GM12878 (cell line): ENCODE measurements around the gene GPR78. TPM values are rescaled to one million over a fixed set of nuclear protein-coding genes. Genes with fewer than 3 reads are reported as not detected.

Source experiments
- ATAC-seq: fragments of 200-7000 bp; cut with Tn5 transposase; 3 replicates; pipeline ENCODE4 v1.9.1; 2020; ENCODE audit warnings: mild to moderate bottlenecking, moderate library complexity
- BruUV-seq: library from RNA; stranded (reverse); fragments of 400-500 nt; replicated peaks from 2 replicates; lab custom pipeline; 2021; lab: Mats Ljungman, UMichigan
- CTCF ChIA-PET: fragments of 300-600 bp; sonication (Branson Sonifier 250); formaldehyde crosslinking; extraction: SDS; loops from one replicate; lab custom pipeline; 2021; ENCODE audit warnings: inconsistent platforms; lab: Yijun Ruan, JAX
- POLR2A ChIA-PET: fragments of 350-600 bp; formaldehyde crosslinking; extraction: SDS; loops from one replicate; lab custom pipeline; 2021; ENCODE audit warnings: inconsistent platforms; lab: Charles Lee
- RAD21 ChIA-PET: fragments of 300-600 bp; sonication (Branson Sonifier 250); formaldehyde crosslinking; loops from one replicate; lab custom pipeline; 2023; ENCODE audit warnings: antibody characterized with exemption; ENCODE audit not compliant: unreplicated experiment; lab: Charles Lee
- SMC1A ChIA-PET: fragments of 300-600 bp; sonication (Branson Sonifier 250); formaldehyde crosslinking; loops from one replicate; lab custom pipeline; 2023; ENCODE audit not compliant: unreplicated experiment, uncharacterized antibody; lab: Charles Lee
- DNase-seq: peaks from one replicate; pipeline ENCODE4 v3.0.0-alpha.2; 2011; ENCODE audit warnings: low read depth, low spot score
- FAIRE-seq: peaks from 3 replicates; lab custom pipeline; 2011; peaks lifted over from hg19 to GRCh38; lab: Jason Lieb, UNC
- H2AFZ ChIP-seq: 2 replicates; pipeline ENCODE4 v1.6.0; 2011; ENCODE audit warnings: low read depth, low read length, control low read depth; ENCODE audit not compliant: control insufficient read depth
- H3K27ac ChIP-seq: 2 replicates; pipeline ENCODE4 v1.5.1; 2011; ENCODE audit warnings: control low read depth; ENCODE audit not compliant: control insufficient read depth, insufficient read depth
- H3K27me3 ChIP-seq, 2 experiments: replicated peaks in 1 of 2; 2 replicates each; pipeline versions ENCODE4 v1.6.0 to v1.6.1; 2011; ENCODE audit warnings: low read length in 1 of 2; ENCODE audit not compliant: control insufficient read depth in 2 of 2, insufficient read depth in 2 of 2
- H3K36me3 ChIP-seq, 2 experiments: 2 replicates each; pipeline ENCODE4 v1.5.1; 2011; ENCODE audit warnings: low read length in 1 of 2; ENCODE audit not compliant: control insufficient read depth in 2 of 2, insufficient read depth in 2 of 2
- H3K4me1 ChIP-seq: 2 replicates; pipeline ENCODE4 v1.6.1; 2011; ENCODE audit warnings: mild to moderate bottlenecking, low read length, moderate library complexity, mixed read lengths; ENCODE audit not compliant: control insufficient read depth, insufficient read depth
- H3K4me2 ChIP-seq: 2 replicates; pipeline ENCODE4 v1.6.0; 2011; ENCODE audit warnings: control low read depth; ENCODE audit not compliant: control insufficient read depth, insufficient read depth
- H3K4me3 ChIP-seq: fragments of 200-600 bp; sonication (generic); 2 replicates; pipeline ENCODE4 v1.5.1; 2016
- H3K79me2 ChIP-seq: 2 replicates; pipeline ENCODE4 v1.6.0; 2011; ENCODE audit warnings: low read length; ENCODE audit not compliant: control insufficient read depth, insufficient read depth
- H3K9ac ChIP-seq: 2 replicates; pipeline ENCODE4 v1.8.0; 2011; ENCODE audit warnings: low read length, control low read depth, mixed read lengths; ENCODE audit not compliant: control insufficient read depth, insufficient read depth
- H3K9me3 ChIP-seq: replicated peaks from 3 replicates; pipeline ENCODE4 v1.5.1; 2011; ENCODE audit warnings: mild to moderate bottlenecking, low read length; ENCODE audit not compliant: control insufficient read depth, insufficient read depth
- H4K20me1 ChIP-seq: 2 replicates; pipeline ENCODE4 v1.6.0; 2011; ENCODE audit not compliant: control insufficient read depth, insufficient read depth
- EP300 ChIP-seq, 2 experiments: fragments of 150-350 bp in 1 of 2; IDR thresholded peaks; 2 replicates each; pipeline ENCODE4 v1.6.1; 2011 to 2012; ENCODE audit warnings: low read depth in 2 of 2, low read length in 2 of 2, borderline replicate concordance in 1 of 2, improper control_type of control experiment in 1 of 2, inconsistent platforms in 1 of 2; ENCODE audit not compliant: control insufficient read depth in 1 of 2
- JUNB ChIP-seq: IDR thresholded peaks from 2 replicates; pipeline ENCODE4 v1.6.1; 2016; ENCODE audit warnings: antibody characterized with exemption, mild to moderate bottlenecking
- MEF2A ChIP-seq: IDR thresholded peaks from 2 replicates; pipeline ENCODE4 v1.6.1; 2011; ENCODE audit warnings: low read depth, mild to moderate bottlenecking, low read length, moderate library complexity; ENCODE audit not compliant: insufficient read depth
- MXI1 ChIP-seq: fragments of 150-350 bp; IDR thresholded peaks from 2 replicates; pipeline ENCODE4 v1.6.1; 2011; ENCODE audit warnings: low read depth, mild to moderate bottlenecking, inconsistent platforms, low read length, improper control_type of control experiment
- MYC ChIP-seq: IDR thresholded peaks from 2 replicates; pipeline ENCODE4 v1.6.1; 2011; ENCODE audit warnings: mild to moderate bottlenecking, low read length, moderate library complexity, inconsistent platforms; ENCODE audit not compliant: insufficient read depth, insufficient replicate concordance, insufficient read length, severe bottlenecking
- NFXL1 ChIP-seq: fragments of 450-650 bp; IDR thresholded peaks from 2 replicates; pipeline ENCODE4 v1.6.1; 2017; ENCODE audit warnings: antibody characterized with exemption, mild to moderate bottlenecking, borderline replicate concordance
- POLR2A ChIP-seq: IDR thresholded peaks from 2 replicates; pipeline ENCODE4 v1.6.1; 2011; ENCODE audit warnings: low read depth, mild to moderate bottlenecking, low read length
- RAD51 ChIP-seq: fragments of 450-650 bp; IDR thresholded peaks from 2 replicates; pipeline ENCODE4 v1.6.1; 2016; ENCODE audit warnings: moderate library complexity, mild to moderate bottlenecking, inconsistent platforms
- SMC3 ChIP-seq: IDR thresholded peaks from 2 replicates; pipeline ENCODE4 v1.6.1; 2011; ENCODE audit warnings: low read length, improper control_type of control experiment, borderline replicate concordance
- SPI1 ChIP-seq: IDR thresholded peaks from 2 replicates; pipeline ENCODE4 v1.6.1; 2011; ENCODE audit warnings: low read depth, mild to moderate bottlenecking, low read length, moderate library complexity, borderline replicate concordance; ENCODE audit not compliant: insufficient read depth
- STAT1 ChIP-seq: fragments of 450-650 bp; conservative IDR thresholded peaks from 2 replicates; pipeline ENCODE4 v1.6.1; 2014; ENCODE audit warnings: antibody characterized with exemption, mild to moderate bottlenecking
- TBL1XR1 ChIP-seq: IDR thresholded peaks from 2 replicates; pipeline ENCODE4 v1.6.1; 2012; ENCODE audit warnings: low read depth, low read length, improper control_type of control experiment
- whole genome bisulfite sequencing: methylation state at CpG from one replicate; pipeline ENCODE4 v1.1.6; 2016; ENCODE audit warnings: low lambda C conversion rate; ENCODE audit not compliant: insufficient replicate concordance, insufficient coverage; ENCODE audit errors: missing lambda C conversion rate; 5-methylcytosine and 5-hydroxymethylcytosine counted together
- in situ Hi-C: fragments of 300-500 bp; cut with MboI; formaldehyde crosslinking; loops from 9 replicates; pipeline ENCODE4 v1.14.3; 2018; ENCODE audit warnings: mixed read lengths
- intact Hi-C: fragments of 100-400 bp; cut with micrococcal nuclease; formaldehyde crosslinking; loops from one replicate; pipeline ENCODE4 v1.14.2; 2022; ENCODE audit not compliant: unreplicated experiment
- polyA plus RNA-seq, 11 experiments: library from polyadenylated mRNA; depleted of rRNA in 4 of 11; unstranded in 6 of 11; stranded (reverse) in 5 of 11; fragments of >200 nt; fragmentation: Nextera tagmentation in 4 of 11; fragmentation: Illumina TruSeq in 1 of 11; extraction: Ambion mirVana in 4 of 11; extraction: Trizol in 1 of 11; gene quantifications; 1 replicate in 1 of 11; 2 replicates in 10 of 11; pipeline versions ENCODE4 v1.2.1 to v1.2.3, GENCODE V29; 2011 to 2016; ENCODE audit warnings: inconsistent platforms in 2 of 11, missing spikeins in 2 of 11, low read depth in 1 of 11
- total RNA-seq, 4 experiments: library from RNA; depleted of rRNA in 3 of 4; stranded (reverse); fragments of >200 nt in 3 of 4; fragmentation: Illumina TruSeq in 1 of 4; extraction: Trizol in 1 of 4; gene quantifications; 2 replicates each; pipeline versions ENCODE4 v1.2.1 to v1.2.3, GENCODE V29; 2013 to 2021
- TF ChIP-seq, protein P1 (sequence below): fragments of 450-650 bp; IDR thresholded peaks from 2 replicates; pipeline ENCODE4 v1.6.1; 2016; ENCODE audit warnings: mild to moderate bottlenecking
- TF ChIP-seq, protein P2 (sequence below): IDR thresholded peaks from 2 replicates; pipeline ENCODE4 v1.6.1; 2012; ENCODE audit warnings: low read depth, low read length, improper control_type of control experiment
- TF ChIP-seq, protein P3 (sequence below): fragments of 450-650 bp; IDR thresholded peaks from 2 replicates; pipeline ENCODE4 v1.6.1; 2017; ENCODE audit warnings: mild to moderate bottlenecking, moderate library complexity

The GPR78 gene
- total and polyA plus RNA-seq, 10 of the 15 experiments (the other 5 are each of a cell fraction or from before 2014, with no cell fraction given), result 0.03 TPM; not detected in 9

DNA sequence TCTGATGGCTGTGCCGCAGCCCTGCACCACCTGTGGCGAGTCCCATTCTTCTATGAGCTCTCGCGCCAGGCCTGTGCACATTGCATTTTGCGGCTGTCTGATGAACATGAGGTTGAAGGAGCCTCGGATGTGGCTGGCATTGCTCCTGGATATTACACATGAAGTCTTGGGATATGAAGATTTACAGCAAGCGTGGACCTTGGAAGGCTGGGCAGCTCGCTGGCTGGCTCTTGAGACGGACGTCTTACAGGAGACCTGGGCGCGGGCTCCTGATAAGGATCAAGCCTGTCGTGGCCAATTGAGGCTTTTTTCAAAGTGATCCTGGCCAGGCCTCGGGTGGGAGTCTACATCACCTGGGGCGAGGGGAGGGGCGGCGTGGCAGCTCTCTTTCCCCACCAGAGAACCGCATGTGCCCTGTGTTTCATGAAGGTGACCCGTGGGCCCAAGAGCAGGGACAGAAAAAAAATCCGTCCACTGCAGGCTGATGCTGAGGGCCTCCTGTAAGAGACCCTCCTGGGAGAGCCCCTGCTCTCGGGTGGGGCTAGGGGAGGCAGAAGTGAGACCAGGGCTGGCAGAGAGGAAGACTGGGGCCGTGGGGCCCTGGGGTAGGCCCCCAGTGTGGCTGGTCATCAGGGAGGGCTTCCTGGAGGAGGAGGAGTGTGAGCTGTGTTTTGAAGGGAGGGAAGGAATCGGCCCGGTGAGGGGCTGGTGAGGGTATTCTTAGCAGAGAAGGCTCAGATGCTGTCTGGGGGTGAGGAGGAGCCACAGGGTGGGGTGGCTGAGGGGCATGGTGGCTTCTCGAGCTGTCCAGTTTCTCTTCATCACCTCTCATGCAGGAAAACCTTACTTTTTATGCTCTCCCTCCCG, 36.0 kb downstream of the GPR78 start:
- intact Hi-C loops (no loop called here), in situ Hi-C loops (loop anchor here (10.0 kb wide), 1 partner anchor 309 kb away; no protein-coding TSS in a partner anchor)
- Histone ChIP-seq H3K27me3 (no peaks in the 10 kb centered on the region; a peak in 1 of 4 replicates), H4K20me1 (no peaks in the 10 kb centered on the region), H3K4me3 (no peak overlapping the region), H3K9ac (no peak overlapping the region), H3K79me2 (no peaks in the 10 kb centered on the region), H3K4me2 (no peak overlapping the region), H3K36me3 (no peaks in the 10 kb centered on the region; a peak in 1 of 4 replicates), H3K27ac (no peak overlapping the region), H2AFZ (no peak overlapping the region), H3K9me3 (no peaks in the 10 kb centered on the region), H3K4me1 (no peaks in the 10 kb centered on the region)
- no TSS peak for BruUV-seq
- DNase-seq, result no peak
- SMC1A ChIA-PET, result no interaction called here
- ATAC-seq, result no peak
- RAD21 ChIA-PET, result no interaction called here
- CTCF ChIA-PET, result interaction anchor here (0.6 kb wide), 1 partner anchor 9 kb away, joined by 3 read pairs; no protein-coding TSS in a partner anchor
- 33% methylated on average over 26 of the region's 26 CpGs for WGBS
- POLR2A ChIA-PET, result no interaction called here
- no peak for FAIRE-seq
- no peak for TF ChIP-seq TBL1XR1
- TF ChIP-seq SMC3, result no peak
- no peak for TF ChIP-seq STAT1
- TF ChIP-seq, protein P1, sequence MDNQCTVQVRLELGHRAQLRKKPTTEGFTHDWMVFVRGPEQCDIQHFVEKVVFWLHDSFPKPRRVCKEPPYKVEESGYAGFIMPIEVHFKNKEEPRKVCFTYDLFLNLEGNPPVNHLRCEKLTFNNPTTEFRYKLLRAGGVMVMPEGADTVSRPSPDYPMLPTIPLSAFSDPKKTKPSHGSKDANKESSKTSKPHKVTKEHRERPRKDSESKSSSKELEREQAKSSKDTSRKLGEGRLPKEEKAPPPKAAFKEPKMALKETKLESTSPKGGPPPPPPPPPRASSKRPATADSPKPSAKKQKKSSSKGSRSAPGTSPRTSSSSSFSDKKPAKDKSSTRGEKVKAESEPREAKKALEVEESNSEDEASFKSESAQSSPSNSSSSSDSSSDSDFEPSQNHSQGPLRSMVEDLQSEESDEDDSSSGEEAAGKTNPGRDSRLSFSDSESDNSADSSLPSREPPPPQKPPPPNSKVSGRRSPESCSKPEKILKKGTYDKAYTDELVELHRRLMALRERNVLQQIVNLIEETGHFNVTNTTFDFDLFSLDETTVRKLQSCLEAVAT, result no peak
- TF ChIP-seq MYC, result no peak
- TF ChIP-seq, protein P2, sequence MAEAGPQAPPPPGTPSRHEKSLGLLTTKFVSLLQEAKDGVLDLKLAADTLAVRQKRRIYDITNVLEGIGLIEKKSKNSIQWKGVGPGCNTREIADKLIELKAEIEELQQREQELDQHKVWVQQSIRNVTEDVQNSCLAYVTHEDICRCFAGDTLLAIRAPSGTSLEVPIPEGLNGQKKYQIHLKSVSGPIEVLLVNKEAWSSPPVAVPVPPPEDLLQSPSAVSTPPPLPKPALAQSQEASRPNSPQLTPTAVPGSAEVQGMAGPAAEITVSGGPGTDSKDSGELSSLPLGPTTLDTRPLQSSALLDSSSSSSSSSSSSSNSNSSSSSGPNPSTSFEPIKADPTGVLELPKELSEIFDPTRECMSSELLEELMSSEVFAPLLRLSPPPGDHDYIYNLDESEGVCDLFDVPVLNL, result no peak
- no peak for TF ChIP-seq POLR2A
- TF ChIP-seq, protein P3, sequence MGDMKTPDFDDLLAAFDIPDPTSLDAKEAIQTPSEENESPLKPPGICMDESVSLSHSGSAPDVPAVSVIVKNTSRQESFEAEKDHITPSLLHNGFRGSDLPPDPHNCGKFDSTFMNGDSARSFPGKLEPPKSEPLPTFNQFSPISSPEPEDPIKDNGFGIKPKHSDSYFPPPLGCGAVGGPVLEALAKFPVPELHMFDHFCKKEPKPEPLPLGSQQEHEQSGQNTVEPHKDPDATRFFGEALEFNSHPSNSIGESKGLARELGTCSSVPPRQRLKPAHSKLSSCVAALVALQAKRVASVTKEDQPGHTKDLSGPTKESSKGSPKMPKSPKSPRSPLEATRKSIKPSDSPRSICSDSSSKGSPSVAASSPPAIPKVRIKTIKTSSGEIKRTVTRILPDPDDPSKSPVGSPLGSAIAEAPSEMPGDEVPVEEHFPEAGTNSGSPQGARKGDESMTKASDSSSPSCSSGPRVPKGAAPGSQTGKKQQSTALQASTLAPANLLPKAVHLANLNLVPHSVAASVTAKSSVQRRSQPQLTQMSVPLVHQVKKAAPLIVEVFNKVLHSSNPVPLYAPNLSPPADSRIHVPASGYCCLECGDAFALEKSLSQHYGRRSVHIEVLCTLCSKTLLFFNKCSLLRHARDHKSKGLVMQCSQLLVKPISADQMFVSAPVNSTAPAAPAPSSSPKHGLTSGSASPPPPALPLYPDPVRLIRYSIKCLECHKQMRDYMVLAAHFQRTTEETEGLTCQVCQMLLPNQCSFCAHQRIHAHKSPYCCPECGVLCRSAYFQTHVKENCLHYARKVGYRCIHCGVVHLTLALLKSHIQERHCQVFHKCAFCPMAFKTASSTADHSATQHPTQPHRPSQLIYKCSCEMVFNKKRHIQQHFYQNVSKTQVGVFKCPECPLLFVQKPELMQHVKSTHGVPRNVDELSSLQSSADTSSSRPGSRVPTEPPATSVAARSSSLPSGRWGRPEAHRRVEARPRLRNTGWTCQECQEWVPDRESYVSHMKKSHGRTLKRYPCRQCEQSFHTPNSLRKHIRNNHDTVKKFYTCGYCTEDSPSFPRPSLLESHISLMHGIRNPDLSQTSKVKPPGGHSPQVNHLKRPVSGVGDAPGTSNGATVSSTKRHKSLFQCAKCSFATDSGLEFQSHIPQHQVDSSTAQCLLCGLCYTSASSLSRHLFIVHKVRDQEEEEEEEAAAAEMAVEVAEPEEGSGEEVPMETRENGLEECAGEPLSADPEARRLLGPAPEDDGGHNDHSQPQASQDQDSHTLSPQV, result no peak
- TF ChIP-seq MEF2A, result no peak
- no peak for TF ChIP-seq RAD51
- TF ChIP-seq EP300 (IDR thresholded peaks at IDR 0.05; ENCODE audit: borderline replicate concordance in 1 of 2, control insufficient read depth in 1 of 2, low read depth in 2 of 2, low read length in 2 of 2), result no peak
- TF ChIP-seq MXI1, result no peak
- TF ChIP-seq SPI1, result no peak
- no peak for TF ChIP-seq JUNB
- TF ChIP-seq NFXL1, result no peak
